K562 (cell line): ENCODE results near the gene USP44. TPM values are rescaled to one million over a fixed set of nuclear protein-coding genes. Genes with fewer than 3 reads are reported as not detected.

ENCODE experiments used
- EHMT2 ChIP-seq: fragments of 450-650 bp; IDR thresholded peaks from 2 replicates; pipeline ENCODE4 v1.6.1; 2018; ENCODE audit warnings: antibody characterized with exemption
- HNRNPLL ChIP-seq: fragments of 200-400 bp; formaldehyde crosslinking; IDR thresholded peaks from 2 replicates; pipeline ENCODE4 v1.6.1; 2017; ENCODE audit warnings: low read length, low read depth, mild to moderate bottlenecking; ENCODE audit not compliant: poor library complexity, severe bottlenecking
- TCF7 ChIP-seq: sonication (generic); IDR thresholded peaks from 2 replicates; pipeline ENCODE4 v1.6.1; 2016; ENCODE audit warnings: antibody characterized with exemption, borderline replicate concordance
- ZNF12 ChIP-seq: sonication (generic); formaldehyde crosslinking; IDR thresholded peaks from 2 replicates; pipeline ENCODE4 v1.4.0; 2020; ENCODE audit warnings: mild to moderate bottlenecking, missing genetic modification reagents
- ZNF143 ChIP-seq: sonication (generic); formaldehyde crosslinking; IDR thresholded peaks from 2 replicates; pipeline ENCODE4 v1.9.0; 2022; ENCODE audit warnings: mild to moderate bottlenecking, missing genetic modification reagents
- ZNF431 ChIP-seq: sonication (generic); formaldehyde crosslinking; IDR thresholded peaks from 2 replicates; pipeline ENCODE4 v1.8.0; 2022; ENCODE audit warnings: mild to moderate bottlenecking, missing genetic modification reagents
- polyA plus RNA-seq, 8 experiments: library from polyadenylated mRNA; depleted of rRNA in 4 of 8; stranded (reverse) in 5 of 8; unstranded in 3 of 8; fragments of >200 nt; fragmentation: Nextera tagmentation in 2 of 8; fragmentation: Illumina TruSeq in 1 of 8; extraction: Ambion mirVana in 2 of 8; extraction: Trizol in 1 of 8; gene quantifications; 2 replicates each; pipeline versions ENCODE4 v1.2.1 to v1.2.3, GENCODE V29; 2011 to 2014; ENCODE audit warnings: inconsistent platforms in 1 of 8, missing spikeins in 1 of 8
- total RNA-seq, 7 experiments: library from RNA; depleted of rRNA in 6 of 7; stranded (reverse); fragments of >200 nt in 6 of 7; fragmentation: Illumina TruSeq in 2 of 7; extraction: Trizol in 2 of 7; gene quantifications; 2 replicates each; pipeline versions ENCODE4 v1.2.1 to v1.2.3, GENCODE V29; 2011 to 2021; ENCODE audit warnings: low replicate concordance in 1 of 7
- TF ChIP-seq, protein P1 (sequence below): sonication (generic); formaldehyde crosslinking; IDR thresholded peaks from 2 replicates; pipeline ENCODE4 v1.8.0; 2022; ENCODE audit warnings: mild to moderate bottlenecking, missing genetic modification reagents
- TF ChIP-seq, protein P2 (sequence below): fragments of 200-800 bp; sonication (Bioruptor generic); IDR thresholded peaks from 2 replicates; pipeline ENCODE4 v1.6.1; 2016; ENCODE audit warnings: missing genetic modification characterization, missing compliant biosample characterization

The USP44 gene
- total and polyA plus RNA-seq, 9 of the 15 experiments (the other 6 are each of a cell fraction or from before 2014, with no cell fraction given) = 2.1 to 5.7 (median 2.8) TPM

DNA sequence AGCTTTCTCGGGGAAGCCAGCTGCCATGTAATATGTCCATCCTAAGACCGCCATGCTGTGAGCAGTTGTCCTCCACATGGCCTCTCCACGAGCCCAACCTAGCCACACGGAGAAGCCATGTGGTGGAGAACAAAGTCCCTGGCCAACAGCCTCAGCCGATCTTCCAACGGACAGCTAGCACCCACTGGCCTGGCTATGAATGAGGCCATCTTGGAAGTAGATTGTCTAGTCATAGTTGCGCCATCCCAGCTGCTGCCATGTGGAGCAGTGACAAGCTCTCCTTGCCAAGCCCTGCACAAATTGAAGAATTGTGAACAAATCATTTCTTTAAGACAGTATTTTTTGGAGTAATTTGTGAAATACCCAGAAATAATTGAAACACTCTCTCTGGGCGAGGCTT, 49.3 kb upstream of the USP44 start (continued):
- TF ChIP-seq, protein P1, sequence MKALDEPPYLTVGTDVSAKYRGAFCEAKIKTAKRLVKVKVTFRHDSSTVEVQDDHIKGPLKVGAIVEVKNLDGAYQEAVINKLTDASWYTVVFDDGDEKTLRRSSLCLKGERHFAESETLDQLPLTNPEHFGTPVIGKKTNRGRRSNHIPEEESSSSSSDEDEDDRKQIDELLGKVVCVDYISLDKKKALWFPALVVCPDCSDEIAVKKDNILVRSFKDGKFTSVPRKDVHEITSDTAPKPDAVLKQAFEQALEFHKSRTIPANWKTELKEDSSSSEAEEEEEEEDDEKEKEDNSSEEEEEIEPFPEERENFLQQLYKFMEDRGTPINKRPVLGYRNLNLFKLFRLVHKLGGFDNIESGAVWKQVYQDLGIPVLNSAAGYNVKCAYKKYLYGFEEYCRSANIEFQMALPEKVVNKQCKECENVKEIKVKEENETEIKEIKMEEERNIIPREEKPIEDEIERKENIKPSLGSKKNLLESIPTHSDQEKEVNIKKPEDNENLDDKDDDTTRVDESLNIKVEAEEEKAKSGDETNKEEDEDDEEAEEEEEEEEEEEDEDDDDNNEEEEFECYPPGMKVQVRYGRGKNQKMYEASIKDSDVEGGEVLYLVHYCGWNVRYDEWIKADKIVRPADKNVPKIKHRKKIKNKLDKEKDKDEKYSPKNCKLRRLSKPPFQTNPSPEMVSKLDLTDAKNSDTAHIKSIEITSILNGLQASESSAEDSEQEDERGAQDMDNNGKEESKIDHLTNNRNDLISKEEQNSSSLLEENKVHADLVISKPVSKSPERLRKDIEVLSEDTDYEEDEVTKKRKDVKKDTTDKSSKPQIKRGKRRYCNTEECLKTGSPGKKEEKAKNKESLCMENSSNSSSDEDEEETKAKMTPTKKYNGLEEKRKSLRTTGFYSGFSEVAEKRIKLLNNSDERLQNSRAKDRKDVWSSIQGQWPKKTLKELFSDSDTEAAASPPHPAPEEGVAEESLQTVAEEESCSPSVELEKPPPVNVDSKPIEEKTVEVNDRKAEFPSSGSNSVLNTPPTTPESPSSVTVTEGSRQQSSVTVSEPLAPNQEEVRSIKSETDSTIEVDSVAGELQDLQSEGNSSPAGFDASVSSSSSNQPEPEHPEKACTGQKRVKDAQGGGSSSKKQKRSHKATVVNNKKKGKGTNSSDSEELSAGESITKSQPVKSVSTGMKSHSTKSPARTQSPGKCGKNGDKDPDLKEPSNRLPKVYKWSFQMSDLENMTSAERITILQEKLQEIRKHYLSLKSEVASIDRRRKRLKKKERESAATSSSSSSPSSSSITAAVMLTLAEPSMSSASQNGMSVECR = no peak
- TF ChIP-seq EHMT2 (peak; percentile 55; the same call in 1 of the 2 replicates), ZNF431 (CRISPR knock-in tag) (no peak), ZNF143 (no peak), TCF7 (no peak), HNRNPLL (no peak), ZNF12 (no peak)
- TF ChIP-seq, protein P2, sequence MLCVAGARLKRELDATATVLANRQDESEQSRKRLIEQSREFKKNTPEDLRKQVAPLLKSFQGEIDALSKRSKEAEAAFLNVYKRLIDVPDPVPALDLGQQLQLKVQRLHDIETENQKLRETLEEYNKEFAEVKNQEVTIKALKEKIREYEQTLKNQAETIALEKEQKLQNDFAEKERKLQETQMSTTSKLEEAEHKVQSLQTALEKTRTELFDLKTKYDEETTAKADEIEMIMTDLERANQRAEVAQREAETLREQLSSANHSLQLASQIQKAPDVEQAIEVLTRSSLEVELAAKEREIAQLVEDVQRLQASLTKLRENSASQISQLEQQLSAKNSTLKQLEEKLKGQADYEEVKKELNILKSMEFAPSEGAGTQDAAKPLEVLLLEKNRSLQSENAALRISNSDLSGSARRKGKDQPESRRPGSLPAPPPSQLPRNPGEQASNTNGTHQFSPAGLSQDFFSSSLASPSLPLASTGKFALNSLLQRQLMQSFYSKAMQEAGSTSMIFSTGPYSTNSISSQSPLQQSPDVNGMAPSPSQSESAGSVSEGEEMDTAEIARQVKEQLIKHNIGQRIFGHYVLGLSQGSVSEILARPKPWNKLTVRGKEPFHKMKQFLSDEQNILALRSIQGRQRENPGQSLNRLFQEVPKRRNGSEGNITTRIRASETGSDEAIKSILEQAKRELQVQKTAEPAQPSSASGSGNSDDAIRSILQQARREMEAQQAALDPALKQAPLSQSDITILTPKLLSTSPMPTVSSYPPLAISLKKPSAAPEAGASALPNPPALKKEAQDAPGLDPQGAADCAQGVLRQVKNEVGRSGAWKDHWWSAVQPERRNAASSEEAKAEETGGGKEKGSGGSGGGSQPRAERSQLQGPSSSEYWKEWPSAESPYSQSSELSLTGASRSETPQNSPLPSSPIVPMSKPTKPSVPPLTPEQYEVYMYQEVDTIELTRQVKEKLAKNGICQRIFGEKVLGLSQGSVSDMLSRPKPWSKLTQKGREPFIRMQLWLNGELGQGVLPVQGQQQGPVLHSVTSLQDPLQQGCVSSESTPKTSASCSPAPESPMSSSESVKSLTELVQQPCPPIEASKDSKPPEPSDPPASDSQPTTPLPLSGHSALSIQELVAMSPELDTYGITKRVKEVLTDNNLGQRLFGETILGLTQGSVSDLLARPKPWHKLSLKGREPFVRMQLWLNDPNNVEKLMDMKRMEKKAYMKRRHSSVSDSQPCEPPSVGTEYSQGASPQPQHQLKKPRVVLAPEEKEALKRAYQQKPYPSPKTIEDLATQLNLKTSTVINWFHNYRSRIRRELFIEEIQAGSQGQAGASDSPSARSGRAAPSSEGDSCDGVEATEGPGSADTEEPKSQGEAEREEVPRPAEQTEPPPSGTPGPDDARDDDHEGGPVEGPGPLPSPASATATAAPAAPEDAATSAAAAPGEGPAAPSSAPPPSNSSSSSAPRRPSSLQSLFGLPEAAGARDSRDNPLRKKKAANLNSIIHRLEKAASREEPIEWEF (CRISPR knock-in tag) = no peak
